ENCODE measurements around the gene BRD1. TPM values are rescaled to one million over a fixed set of nuclear protein-coding genes. Genes with fewer than 3 reads are reported as not detected.
A peak's percentile ranks its signal among the peaks of the same experiment; 100 is the strongest.

The BRD1 gene
- total RNA-seq, 2 donors from 2014 or later = 32.7 to 37.7 TPM

DNA sequence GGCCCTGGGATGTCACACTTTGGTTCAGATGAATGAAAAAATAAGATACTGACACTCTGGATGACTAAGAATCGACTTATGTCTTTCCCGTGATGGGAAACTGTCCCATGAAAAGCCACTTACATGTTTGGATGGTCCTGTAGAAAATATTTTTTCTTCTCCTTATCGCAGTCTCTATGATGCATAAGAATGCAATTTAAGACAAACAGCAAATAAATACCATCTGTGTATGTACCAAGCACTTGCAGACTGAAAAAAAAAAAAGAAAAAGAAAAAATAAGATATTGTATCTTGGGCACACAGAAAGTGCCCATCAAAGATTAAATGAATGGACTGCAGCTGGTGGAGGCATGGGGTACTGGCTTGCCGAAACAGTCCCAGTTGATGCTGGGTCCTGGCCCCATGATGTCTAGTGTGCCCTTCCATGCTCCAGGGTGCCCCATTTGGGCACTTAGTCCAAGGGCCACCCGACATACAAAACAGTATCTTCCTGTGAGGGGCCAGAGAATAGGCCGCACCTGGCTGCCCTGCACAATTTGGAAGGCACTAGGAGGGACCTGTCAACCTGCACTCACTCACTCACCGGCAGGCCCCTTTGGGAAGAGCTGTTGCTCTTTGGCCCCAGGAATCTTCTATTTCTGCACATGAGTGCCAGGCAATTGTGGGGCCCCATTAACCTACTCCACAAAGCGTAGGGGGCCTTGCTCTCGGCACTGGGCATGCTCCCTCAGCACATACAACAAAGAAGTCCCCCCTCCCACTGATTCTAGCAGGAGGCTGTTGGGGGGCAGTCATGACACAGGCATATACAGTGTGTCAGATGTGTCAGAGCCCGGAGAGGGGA, 23.5 kb upstream of the BRD1 start:
- Histone ChIP-seq H3K9me3 (no peaks in the 10 kb centered on the region), H3K4me3 (no peak overlapping the region), H3K27ac (no peak overlapping the region), H3K36me3 (no peaks in the 10 kb centered on the region), H3K4me1 (peaks cover 4% of the 10 kb centered on the region), H3K9ac (ENCODE audit: low read depth in 2 of 2, low read length in 2 of 2) (no peak overlapping the region), H3K27me3 (peaks cover 30% of the 10 kb centered on the region)
- intact Hi-C loops (cut with DNase I) = no loop called here
- TF ChIP-seq, protein P1, sequence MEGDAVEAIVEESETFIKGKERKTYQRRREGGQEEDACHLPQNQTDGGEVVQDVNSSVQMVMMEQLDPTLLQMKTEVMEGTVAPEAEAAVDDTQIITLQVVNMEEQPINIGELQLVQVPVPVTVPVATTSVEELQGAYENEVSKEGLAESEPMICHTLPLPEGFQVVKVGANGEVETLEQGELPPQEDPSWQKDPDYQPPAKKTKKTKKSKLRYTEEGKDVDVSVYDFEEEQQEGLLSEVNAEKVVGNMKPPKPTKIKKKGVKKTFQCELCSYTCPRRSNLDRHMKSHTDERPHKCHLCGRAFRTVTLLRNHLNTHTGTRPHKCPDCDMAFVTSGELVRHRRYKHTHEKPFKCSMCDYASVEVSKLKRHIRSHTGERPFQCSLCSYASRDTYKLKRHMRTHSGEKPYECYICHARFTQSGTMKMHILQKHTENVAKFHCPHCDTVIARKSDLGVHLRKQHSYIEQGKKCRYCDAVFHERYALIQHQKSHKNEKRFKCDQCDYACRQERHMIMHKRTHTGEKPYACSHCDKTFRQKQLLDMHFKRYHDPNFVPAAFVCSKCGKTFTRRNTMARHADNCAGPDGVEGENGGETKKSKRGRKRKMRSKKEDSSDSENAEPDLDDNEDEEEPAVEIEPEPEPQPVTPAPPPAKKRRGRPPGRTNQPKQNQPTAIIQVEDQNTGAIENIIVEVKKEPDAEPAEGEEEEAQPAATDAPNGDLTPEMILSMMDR (IDR thresholded peaks at IDR 0.05) = no peak
- DNase-seq = no peak

DNA sequence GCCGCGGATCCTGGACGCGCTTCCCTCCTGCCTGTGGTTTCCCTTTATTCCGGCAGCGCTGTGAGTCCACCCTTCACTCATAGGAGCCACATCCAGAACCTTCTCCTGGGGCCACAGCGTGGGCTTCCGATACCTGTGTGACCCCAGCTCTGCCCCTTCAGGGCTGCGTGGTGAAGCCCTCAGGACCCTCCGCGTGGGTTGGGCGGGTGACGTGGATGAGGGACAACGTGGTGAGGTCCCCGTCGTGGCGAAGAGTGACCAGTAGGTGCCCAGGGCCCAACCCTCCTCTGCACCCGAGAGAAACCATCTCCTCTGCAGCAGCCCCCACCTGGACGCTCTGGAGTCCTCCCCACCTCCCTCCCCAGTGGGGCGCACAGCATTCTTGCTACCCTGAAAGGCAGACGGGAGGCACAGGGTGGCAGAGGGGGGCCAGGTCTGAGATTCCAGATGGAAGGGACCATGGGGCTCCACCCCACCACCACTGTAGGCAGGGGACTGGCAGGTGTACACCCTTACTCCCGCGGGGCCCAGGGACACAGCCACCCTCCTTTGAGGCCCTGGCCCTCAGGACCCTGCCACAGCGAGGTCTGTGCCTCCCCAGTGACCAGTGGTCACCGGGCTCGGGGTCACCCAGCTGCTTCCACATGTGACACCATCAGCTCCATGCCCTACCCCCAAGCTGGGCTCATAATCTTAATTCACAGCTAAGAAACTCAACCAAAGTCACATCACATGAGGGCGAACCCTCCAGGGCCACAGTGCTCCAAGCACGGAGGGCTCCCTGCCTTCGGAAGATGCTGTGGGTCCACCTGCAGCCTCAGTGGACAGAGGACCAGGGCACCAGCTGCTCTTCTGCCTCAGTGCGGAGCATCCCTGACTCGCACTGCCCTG, 22.6 kb upstream of the BRD1 start:
- DNase-seq = no peak
- Histone ChIP-seq H3K27ac (no peak overlapping the region), H3K36me3 (no peaks in the 10 kb centered on the region), H3K27me3 (peaks cover 30% of the 10 kb centered on the region), H3K4me3 (no peak overlapping the region), H3K4me1 (peaks cover 4% of the 10 kb centered on the region), H3K9me3 (no peaks in the 10 kb centered on the region), H3K9ac (ENCODE audit: low read depth in 2 of 2, low read length in 2 of 2) (no peak overlapping the region)
- TF ChIP-seq, protein P1 (IDR thresholded peaks at IDR 0.05) = no peak
- intact Hi-C loops (cut with DNase I) = no loop called here

DNA sequence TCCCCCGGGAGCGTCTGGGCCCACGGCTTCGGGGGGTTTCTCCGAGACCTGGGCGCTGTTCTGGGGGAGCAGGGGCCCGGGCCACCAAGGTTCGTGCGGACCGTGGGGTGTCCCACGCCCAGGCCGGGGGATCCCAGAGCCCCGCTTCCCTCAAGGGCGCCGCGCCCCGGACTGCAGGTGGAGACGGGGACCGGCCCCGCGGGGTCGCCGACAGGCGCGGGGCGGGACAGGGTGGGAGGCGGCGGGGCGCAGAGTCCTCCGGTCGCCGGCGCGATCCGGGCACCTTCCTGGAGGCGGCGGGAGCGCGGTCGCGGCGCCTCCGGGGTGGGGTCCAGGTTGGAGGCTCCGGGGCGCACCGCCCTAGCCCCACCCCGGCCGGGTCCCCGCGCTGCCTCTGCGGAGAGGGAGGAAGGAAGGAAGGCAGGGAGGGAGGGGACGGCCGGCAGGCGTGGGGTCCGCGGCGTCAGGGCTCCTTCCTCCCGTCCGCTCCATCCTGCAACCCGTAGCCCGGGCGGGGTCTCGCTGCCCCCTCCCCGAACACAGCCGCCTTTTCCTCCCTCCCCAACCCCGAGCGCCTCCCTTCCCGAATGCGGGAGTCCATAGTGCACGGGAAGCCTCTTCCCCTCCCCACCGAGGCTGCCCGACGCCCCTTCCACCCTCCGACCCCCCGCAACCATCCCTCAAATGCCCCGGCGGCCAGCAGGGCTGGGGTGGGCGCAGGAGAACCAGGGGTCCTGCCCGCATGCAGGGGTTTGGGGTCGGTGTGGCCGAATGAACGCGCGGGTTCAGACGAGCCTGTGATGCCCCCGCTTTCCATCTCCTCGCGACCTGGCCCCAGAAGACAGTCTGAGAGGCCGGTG, 21.7 kb upstream of the BRD1 start:
- Histone ChIP-seq H3K4me1 (peaks cover 4% of the 10 kb centered on the region), H3K36me3 (no peaks in the 10 kb centered on the region), H3K9ac (ENCODE audit: low read depth in 2 of 2, low read length in 2 of 2) (no peak overlapping the region), H3K4me3 (peak overlapping the region; percentile 53), H3K27me3 (peaks cover 30% of the 10 kb centered on the region), H3K9me3 (no peaks in the 10 kb centered on the region), H3K27ac (no peak overlapping the region)
- TF ChIP-seq, protein P1 (IDR thresholded peaks at IDR 0.05) = no peak
- DNase-seq = peak; percentile 43
- intact Hi-C loops (cut with DNase I) = no loop called here

DNA sequence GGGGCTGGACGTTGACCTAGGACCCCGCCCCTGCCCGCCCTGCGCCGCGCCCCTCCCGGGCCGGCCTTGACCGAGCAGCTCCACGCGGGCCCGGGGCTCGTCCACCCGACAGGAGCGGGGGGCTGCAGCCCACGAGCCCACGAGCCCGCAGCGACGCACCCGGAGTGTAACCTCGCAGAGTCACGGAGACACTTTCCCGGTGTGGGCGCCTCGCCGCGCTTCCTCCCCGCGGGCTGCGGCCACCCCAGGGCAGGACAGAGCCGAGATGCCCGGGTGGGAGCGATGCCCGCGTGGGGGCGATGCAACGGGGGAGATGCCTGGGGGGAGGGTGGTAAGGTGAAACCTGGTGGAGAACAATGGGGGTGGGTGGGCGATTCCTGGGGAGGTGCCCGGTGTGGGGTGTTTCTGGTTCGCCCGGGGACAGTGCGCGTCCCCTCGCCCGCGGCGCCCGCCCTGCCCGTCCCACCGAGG, 21.1 kb upstream of the BRD1 start:
- no peak for DNase-seq
- no peaks in the 10 kb centered on the region for H3K9me3 ChIP-seq
- intact Hi-C loops (cut with DNase I) = no loop called here
- TF ChIP-seq, protein P1 (IDR thresholded peaks at IDR 0.05) = no peak
- peaks cover 30% of the 10 kb centered on the region for H3K27me3 ChIP-seq
- H3K4me1 ChIP-seq = peaks cover 4% of the 10 kb centered on the region
- no peak overlapping the region for H3K27ac ChIP-seq
- H3K9ac ChIP-seq (ENCODE audit: low read depth in 2 of 2, low read length in 2 of 2) = peak overlapping the region in 1 of 2 donors; percentile 43
- H3K4me3 ChIP-seq = peak overlapping the region; percentile 53
- no peaks in the 10 kb centered on the region for H3K36me3 ChIP-seq
